ENCODE measurements around the gene GID8.

The GID8 gene

GRCh38 chr20:62949153-62949821 is 11.3 kb downstream of the GID8 start:
- TF ChIP-seq CTCF (IDR thresholded peaks at IDR 0.05; ENCODE audit: insufficient read depth, low read depth, low read length, missing control alignments), result no peak

GRCh38 chr20:62949962-62950361 is 12.0 kb downstream of the GID8 start:
- no peak for TF ChIP-seq CTCF (IDR thresholded peaks at IDR 0.05; ENCODE audit: insufficient read depth, low read depth, low read length, missing control alignments)
- H3K4me3 ChIP-seq (ENCODE audit: low read length), result no peak overlapping the region
- no peak for DNase-seq (ENCODE audit: low read depth)

More at GRCh38 chr20:62949153-62949821, 11.3 kb downstream of the GID8 start:
- H3K4me3 ChIP-seq (ENCODE audit: low read length), result no peak overlapping the region
- DNase-seq (ENCODE audit: low read depth), result no peak

DNA sequence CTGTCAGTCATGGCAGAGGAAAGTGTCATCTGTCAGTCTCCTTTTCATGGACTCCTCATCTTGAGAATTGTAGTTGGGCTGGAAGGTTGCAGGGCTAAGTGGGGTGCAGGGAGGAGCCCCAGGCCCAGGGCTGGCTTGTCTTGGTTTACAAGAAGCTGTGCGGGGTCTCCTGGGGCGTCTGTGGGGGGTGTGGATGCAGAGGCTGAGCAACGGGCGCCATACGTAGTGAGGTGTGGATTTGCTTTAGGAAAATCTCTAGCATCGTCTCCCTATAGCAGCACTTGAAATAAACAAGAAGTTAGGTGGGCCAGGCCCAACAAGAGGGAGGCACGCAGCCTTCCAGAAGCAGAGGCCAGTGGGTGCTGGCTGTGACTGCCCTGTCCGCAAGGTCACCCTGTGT is 12.8 kb downstream of the GID8 start:
- TF ChIP-seq CTCF (IDR thresholded peaks at IDR 0.05; ENCODE audit: insufficient read depth, low read depth, low read length, missing control alignments), result no peak
- DNase-seq (ENCODE audit: low read depth), result no peak
- H3K4me3 ChIP-seq (ENCODE audit: low read length), result no peak overlapping the region

DNA sequence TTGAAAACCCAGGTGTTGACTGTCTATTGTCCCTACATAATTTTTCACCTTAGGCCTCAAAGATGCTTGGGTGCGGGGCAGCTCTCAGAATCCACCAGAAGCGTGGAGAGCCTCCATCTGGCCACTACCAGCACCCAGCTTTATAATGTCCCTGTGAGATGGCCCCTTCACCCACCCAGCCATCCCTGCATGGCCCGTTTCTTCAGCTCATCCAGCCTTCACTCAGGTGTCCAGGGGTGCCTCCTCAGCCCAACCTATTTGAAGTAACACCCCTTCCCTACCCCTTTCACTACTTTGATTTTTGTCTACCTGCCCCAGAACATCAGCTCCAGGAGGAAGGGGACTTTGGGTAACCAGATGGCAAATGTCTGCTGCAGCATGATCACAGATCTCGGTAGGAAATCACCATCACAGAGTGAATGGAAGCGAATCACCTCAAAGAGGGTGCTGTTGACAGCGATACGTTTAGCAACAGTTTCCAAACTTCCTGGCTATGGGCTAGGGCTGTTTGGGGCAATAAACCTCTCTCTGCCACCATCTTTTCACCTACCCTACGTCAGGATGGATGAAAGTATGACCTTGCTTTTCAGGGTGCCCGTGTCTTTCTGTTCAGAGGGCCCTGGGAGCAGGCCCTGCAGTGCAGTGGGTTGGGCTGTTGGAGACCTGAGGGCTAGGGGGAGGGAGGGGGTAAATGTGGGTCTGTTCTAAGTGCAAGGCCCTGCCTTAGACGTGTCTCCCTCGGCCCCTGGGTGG is 13.4 kb downstream of the GID8 start:
- H3K4me3 ChIP-seq (ENCODE audit: low read length), result no peak overlapping the region
- no peak for DNase-seq (ENCODE audit: low read depth)
- TF ChIP-seq CTCF (IDR thresholded peaks at IDR 0.05; ENCODE audit: insufficient read depth, low read depth, low read length, missing control alignments), result no peak

DNA sequence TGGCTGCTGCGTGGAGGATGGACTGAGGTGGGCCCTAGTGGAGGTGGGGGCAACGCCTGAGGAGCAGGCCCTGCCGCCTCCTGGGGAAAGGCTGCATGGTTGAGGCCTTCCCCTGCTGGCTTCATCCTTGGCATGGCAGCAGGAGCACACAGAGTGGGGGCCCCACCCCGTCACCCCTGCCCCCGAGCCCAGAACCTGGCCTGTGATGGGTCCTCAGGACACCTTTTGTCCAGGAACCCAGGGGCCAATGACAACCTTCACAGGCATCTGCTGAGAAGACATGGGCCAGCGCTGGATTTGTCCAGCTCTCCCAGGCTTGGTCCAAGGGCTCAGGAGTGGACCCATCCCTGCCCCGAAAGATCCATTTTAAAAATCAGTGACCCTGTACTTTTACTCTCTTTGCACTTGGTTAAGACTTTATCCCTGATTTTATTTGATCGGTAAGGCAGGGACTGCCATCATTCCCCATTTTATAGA is 14.0 kb downstream of the GID8 start:
- H3K4me3 ChIP-seq (ENCODE audit: low read length), result no peak overlapping the region
- no peak for DNase-seq (ENCODE audit: low read depth)
- TF ChIP-seq CTCF (IDR thresholded peaks at IDR 0.05; ENCODE audit: insufficient read depth, low read depth, low read length, missing control alignments), result no peak

GRCh38 chr20:62952373-62952967 is 14.5 kb downstream of the GID8 start, which contains the start of gene SLC17A9:
TSS of gene SLC17A9 (plus strand) at chr20:62952709. CDS start at chr20:62952831, 122 bp downstream.
- H3K4me3 ChIP-seq (ENCODE audit: low read length), result no peak within 1 kb of the TSS
- no peak for DNase-seq (ENCODE audit: low read depth)
- TF ChIP-seq CTCF (IDR thresholded peaks at IDR 0.05; ENCODE audit: insufficient read depth, low read depth, low read length, missing control alignments), result no peak

Measured in epithelial cell of esophagus (primary cell).